AG09309 (cell line): Measurements from ENCODE around the gene PLA2G5.

Experiments used
- DNase-seq: peaks from one replicate; pipeline ENCODE4 v3.0.0-alpha.2; 2010; ENCODE audit warnings: low read depth
- H3K4me3 ChIP-seq: 2 replicates; pipeline ENCODE4 v1.5.1; 2011; ENCODE audit warnings: mild to moderate bottlenecking, low read depth, low read length, moderate library complexity; ENCODE audit not compliant: control insufficient read depth
- TF ChIP-seq, protein P1 (sequence below): IDR thresholded peaks from 2 replicates; pipeline ENCODE4 v1.5.1; 2011; ENCODE audit warnings: mild to moderate bottlenecking, low read depth, low read length, inconsistent platforms; ENCODE audit not compliant: insufficient read depth, control insufficient read depth; ENCODE audit errors: missing control alignments

Gene PLA2G5

DNA sequence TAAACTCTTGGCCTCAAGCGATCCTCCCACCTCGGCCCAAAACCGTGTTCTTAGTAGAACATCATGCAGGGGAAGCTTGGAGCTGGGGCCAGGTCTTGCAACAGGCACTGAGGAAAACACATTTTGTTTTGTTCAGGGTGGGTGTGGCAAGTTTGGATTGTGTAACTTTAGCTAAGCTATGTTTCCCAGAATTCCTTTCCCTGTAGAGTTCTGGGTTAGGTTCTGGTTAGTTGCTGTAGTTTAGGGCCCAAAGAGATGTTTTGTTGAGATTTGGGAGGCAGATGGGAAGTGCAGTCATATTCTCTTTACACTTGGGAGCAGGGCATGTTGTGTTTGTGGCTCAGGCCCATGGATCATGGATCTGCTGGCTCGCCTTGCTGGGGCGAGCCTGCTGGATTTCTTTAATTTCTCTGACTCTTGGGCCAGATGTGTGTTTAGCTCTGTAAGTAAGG lies 24.0 kb downstream of the PLA2G5 start:
- DNase-seq, result no peak
- H3K4me3 ChIP-seq, result no peak overlapping the region
- TF ChIP-seq, protein P1, sequence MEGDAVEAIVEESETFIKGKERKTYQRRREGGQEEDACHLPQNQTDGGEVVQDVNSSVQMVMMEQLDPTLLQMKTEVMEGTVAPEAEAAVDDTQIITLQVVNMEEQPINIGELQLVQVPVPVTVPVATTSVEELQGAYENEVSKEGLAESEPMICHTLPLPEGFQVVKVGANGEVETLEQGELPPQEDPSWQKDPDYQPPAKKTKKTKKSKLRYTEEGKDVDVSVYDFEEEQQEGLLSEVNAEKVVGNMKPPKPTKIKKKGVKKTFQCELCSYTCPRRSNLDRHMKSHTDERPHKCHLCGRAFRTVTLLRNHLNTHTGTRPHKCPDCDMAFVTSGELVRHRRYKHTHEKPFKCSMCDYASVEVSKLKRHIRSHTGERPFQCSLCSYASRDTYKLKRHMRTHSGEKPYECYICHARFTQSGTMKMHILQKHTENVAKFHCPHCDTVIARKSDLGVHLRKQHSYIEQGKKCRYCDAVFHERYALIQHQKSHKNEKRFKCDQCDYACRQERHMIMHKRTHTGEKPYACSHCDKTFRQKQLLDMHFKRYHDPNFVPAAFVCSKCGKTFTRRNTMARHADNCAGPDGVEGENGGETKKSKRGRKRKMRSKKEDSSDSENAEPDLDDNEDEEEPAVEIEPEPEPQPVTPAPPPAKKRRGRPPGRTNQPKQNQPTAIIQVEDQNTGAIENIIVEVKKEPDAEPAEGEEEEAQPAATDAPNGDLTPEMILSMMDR, result no peak

DNA sequence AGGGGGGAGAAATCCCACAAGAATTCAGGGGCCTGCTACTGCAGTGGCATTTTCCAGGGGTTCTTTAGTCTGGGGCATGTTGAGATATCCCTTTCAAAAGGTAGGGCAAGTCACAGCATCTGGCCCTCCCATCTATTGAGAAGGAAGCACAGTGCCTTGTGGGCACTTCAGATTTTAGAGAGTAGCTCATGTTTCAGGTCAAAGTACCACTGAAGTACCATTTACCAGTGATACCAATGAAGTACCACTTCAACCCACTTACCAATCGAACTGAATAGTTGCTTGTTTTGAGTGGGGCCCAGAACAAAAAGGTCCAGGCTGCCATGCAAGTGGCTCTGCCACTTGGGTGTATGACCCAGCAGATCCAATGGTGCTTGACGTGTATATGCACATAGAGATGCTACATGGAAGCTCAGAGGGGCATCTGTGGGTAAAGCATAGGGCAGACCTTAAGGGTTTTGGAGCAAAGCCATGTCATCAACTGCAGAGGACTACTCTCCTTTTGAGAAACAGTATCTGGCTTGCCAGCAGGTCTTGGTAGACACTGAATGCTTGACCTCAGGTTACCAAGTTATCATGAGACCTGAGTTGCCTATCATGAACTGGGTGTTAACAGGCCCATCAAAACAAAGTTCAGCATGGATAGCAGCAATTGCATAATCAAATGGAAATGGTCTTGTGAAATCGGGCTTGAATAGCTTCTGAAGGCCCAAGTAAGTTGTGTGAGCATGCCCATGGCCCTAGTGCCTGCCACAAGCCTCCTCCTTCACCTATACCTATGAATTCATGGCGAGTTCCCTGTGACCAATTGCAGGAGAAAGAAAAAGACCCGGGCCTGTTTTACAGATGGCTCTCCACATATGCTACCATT lies 25.8 kb downstream of the PLA2G5 start:
- DNase-seq, result no peak
- TF ChIP-seq, protein P1, result no peak
- H3K4me3 ChIP-seq, result no peak overlapping the region

DNA sequence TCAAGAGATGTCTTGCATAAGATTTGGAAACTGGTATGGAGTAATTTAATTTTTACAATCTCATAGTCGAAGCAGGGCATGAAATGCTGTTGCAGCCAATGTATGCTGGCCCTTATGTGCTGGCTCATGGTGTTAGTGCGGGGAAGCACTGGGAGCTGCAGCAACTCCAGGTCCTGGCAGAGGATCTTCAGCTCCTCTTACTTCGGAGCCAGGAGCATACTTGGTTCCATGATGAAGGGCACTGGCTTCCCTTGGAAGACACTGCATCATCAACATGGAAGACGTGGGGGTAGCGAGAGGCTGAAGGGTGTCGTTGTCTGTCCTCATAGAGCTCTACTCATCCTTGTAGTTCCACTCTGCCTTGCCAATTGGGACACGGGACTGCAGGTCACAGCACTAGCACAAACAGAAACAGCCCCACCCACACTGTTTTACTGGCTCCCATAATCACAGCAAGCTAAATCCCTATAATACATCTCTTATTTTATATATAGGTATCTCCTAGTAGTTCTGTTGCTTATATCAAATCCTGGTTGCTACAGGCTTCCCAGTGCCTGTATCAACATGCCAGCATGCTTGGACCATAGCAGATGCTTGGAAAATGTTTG lies 26.9 kb downstream of the PLA2G5 start:
- TF ChIP-seq, protein P1, result no peak
- DNase-seq, result no peak
- no peak overlapping the region for H3K4me3 ChIP-seq

DNA sequence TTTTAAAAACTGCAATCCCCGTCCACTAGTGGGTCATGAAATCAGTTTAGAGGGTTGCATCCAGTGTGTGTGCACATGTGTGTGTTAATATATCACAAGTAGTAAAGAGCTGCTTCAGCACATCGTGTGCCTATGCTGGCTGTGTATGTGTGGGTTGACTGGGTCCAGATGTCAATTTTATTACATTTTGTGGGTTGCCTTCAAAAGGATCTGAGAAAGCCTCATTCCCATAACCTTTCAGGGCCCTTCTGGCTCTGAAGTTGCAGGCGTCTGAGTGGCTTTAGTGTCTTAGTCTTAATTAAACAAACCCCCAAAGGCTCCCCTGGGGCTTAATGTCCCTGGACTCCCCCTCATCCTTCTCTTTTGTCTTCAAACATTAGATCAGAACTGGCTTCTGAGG lies 29.5 kb downstream of the PLA2G5 start:
- no peak overlapping the region for H3K4me3 ChIP-seq
- TF ChIP-seq, protein P1, result no peak
- DNase-seq, result no peak

DNA sequence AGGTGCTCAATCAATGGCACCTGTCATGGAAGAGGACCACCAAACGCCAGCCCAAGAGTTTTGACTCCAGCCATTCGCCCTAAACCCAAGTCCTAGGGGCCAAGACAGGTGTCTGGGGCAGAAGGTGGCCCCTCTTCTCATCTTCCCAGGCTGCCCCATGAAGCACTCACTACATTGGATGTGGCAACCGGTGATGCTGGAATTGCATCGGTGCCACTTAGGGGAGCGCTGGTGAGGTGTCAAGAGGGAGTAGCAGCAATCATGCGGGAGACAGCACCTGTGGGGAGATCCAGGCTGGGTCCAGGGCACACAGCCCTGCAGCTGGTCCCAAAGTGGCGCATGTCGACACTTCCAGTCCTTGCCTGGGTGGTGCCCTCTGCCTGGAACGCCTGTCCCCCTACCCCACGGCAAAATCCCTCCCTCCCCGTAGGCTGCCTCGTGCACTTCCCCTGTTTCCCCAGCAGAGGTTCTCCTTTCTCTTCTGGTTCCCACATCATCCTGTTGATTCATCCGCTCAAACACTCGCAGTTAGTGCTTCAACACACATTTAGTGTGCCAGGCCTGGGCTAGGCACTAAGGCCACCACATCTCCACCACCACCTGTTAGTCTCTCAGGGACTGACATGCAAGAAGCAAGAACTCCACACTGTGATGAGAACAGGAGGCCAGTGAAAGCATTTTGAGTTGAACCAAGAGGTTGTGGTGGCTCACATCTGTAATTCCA lies 30.8 kb downstream of the PLA2G5 start:
- TF ChIP-seq, protein P1, result peak; percentile 80
- H3K4me3 ChIP-seq, result no peak overlapping the region
- peak; percentile 24 for DNase-seq

DNA sequence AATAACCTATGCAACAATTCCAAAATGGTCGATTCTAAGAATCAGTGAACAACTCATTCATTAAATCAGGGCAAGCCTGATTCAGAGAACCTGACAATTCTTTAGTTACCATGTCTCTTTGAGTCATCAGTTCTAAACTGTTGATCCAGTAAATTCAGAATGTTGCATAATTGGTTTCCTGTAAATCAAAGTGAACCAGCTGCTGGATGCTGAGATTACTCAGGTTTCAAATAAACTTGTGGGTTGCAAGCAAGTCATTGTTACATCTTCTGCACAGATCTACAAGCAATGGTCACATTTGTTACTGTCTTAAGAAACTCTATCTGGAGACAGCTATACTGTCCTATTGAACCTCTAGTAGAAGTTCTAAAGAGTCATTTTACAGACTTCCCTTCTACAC lies 32.9 kb downstream of the PLA2G5 start:
- DNase-seq, result peak; percentile 88
- TF ChIP-seq, protein P1, result no peak
- H3K4me3 ChIP-seq, result no peak overlapping the region
